NCI-H187 (cell line): ENCODE data around the gene UBTD1.
"Not testable (repeated sequence)": the region's sequence is repeated elsewhere in the genome, so short reads cannot be mapped to it uniquely, and the experiment has no call there.

ENCODE experiments used
- DNase-seq, 2 experiments: peaks; one replicate each; lab custom pipeline; 2025; lab: John Stamatoyannopoulos, UW

Gene UBTD1

GRCh38 chr10:97563337-97563736 is 64.6 kb downstream of the UBTD1 start:
- DNase-seq: no peak

GRCh38 chr10:97564776-97565175 is 66.1 kb downstream of the UBTD1 start:
- DNase-seq: no peak

DNA sequence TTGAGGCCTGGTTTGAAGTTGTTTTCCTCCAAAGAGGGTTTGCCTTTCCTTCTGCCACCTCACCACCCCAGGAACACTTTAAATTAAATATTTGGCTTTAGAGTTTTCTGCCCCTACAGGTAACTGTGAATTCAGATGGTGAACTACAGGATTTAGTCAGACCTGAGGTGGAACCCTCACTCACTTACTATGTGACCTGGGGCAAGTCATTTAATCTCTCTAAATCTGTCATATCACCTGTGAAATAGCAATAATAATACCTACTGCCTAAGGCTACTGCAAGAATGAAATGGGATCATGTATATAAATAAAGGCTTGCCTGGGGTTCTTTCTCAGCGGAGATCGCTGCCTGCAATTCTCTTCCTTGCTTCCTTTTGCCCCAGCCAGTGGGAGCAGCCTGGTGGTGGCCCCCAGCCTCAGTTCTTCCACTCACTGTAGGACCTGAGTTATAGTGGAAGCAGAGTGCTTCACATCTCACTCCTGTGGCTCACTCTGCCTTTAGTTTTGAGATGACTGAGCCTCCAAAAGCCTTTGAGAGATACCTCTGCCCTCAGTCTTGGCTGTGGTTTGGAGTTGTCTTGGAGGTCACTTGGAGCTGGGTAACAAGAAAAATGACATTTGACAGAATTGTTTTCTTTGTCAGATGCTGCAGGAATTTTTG is 67.7 kb downstream of the UBTD1 start:
- DNase-seq: no peak

DNA sequence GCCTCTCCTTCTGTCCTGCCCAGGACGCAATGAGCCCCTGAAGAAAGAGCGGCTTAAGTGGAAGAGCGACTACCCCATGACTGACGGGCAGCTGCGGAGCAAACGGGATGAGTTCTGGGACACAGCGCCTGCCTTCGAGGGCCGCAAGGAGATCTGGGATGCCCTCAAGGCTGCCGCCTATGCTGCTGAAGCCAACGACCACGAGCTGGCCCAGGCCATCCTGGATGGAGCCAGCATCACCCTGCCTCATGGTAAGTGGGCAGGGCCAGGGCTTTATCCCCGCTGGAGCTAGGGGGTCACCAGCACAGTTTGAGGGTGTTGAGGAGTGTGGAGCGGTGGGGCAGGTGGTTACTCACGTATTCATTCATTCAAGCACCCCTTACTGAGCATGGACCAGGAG is 69.2 kb downstream of the UBTD1 start:
- no peak for DNase-seq

- DNase-seq: no peak
These were observed 71.5 kb downstream of the UBTD1 start for GRCh38 chr10:97570146-97570788.

- DNase-seq: no peak
These were observed 72.2 kb downstream of the UBTD1 start for GRCh38 chr10:97570789-97571471.

- no peak for DNase-seq
These were observed 72.9 kb downstream of the UBTD1 start for GRCh38 chr10:97571622-97572021.

GRCh38 chr10:97572214-97572989 is 73.7 kb downstream of the UBTD1 start, which contains the start of gene ANKRD2:
TSS of gene ANKRD2 (plus strand) at chr10:97572779. CDS start at chr10:97572789, 10 bp downstream.
- DNase-seq: no peak

DNA sequence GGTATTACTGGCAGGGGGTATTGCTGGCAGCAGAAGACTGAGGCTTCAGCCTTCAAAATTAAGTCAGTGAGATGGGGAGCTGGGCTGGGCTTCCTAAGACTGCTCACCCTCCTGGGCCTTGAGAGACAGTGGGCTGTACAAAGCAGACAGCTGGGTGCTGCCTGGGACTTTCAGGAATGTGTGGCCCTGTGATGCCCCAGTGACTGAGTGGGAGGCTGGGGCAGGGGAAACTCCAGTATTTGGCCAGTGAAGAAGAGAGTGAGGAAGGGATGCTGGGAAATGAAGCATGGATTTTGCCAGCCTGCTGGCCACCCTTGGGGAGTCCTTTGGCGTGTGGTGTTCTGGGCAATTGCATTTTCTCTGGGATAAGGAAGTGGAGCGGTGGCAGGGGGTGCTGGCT is 74.3 kb downstream of the UBTD1 start:
- no peak for DNase-seq

DNA sequence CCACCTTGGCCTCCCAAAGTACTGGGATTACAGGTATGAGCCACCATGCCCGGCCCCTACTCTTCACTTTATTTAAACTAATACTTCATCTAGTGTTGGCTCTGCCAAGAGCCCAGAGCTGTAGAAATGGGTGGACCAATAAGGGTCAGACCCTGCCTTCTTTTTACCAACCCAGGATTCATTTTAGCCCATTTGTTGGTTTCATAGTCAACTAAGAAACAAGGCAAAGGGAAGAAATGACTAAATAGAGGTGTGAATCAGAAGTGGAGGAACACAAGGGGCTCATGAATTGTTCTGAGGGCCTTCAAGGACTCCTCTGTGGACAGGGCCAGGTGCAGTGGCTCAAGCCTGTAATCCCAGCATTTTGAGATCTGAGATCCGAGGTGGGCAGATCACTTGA is 74.9 kb downstream of the UBTD1 start:
- no peak for DNase-seq

DNA sequence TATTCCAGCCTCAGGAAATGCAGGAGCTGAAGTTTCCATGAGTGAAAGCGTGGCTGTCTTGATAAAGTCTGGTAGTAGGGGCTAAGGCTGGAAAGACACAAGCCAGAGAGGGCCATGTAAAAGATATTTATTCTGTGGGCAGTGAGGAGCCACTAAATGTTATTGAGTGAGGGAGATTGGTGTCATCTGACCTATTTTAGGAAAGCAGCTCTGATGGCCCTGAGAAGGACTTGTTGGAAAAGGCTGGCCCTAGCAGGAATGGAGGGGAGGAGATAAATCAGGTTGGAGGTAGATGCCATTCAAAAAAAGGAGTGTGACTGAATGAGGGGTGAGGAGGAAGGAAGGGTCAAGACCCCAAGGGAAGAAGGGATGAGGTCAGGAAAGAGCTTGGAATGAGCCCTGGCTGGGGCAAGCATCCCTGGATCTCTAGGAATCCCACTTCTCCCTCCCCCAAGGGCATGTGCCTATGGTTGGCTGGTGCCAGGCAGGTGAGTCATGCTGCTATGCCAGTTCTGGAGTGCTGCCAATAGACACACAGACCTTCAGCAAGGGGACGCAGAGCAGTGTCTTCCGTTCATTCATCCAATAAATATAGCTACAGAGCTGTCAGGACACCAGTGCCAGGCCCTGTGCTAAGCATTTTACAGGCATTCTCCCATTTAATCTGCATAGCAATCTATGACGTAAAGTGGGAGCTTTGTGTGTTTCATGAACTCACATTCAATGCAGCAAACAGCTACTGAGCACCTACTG is 75.8 kb downstream of the UBTD1 start:
- DNase-seq: no peak

DNA sequence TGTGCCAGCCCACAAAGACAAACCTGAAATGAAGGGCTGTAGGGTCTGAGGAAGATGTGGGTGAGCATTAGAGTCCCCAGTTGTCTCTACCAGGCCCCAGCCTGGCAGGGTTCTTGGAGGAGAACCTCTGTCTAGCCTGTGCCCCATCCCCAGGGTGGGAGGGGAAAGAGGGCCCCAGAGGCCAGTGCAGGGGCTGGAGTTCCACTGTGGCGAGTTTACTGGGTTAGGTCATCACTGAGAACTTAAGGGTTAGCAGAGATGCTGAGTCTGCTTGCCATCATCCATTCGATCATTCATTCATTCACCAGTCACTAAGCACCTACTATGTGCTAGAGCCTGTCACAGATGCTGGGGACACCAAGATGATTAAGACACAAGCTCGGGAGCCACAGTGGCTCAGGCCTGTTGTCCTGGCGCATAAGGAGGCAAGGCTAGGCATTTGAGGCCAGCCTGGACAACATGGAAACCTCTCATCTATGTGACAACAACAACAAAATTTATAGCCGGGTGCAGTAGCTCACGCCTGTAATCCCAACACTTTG is 76.5 kb downstream of the UBTD1 start:
- DNase-seq: no peak

DNA sequence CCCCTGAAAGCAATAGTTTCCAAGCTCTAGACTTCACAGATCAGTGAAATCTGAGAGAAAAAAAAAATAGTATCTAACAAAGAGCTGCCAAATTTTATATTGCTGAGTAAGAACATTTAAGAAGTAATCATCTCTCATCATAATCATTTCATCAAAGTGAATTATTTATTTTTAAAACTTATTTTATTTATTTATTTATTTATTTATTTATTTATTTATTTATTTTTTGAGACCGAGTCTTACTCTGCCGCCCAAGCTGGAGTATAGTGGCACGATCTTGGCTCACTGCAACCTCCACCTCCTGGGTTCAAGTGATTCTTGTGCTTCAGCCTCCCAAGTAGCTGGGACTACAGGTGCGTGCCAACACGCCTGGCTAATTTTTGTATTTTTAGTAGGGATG is 77.8 kb downstream of the UBTD1 start:
- DNase-seq: not testable (repeated sequence)

DNA sequence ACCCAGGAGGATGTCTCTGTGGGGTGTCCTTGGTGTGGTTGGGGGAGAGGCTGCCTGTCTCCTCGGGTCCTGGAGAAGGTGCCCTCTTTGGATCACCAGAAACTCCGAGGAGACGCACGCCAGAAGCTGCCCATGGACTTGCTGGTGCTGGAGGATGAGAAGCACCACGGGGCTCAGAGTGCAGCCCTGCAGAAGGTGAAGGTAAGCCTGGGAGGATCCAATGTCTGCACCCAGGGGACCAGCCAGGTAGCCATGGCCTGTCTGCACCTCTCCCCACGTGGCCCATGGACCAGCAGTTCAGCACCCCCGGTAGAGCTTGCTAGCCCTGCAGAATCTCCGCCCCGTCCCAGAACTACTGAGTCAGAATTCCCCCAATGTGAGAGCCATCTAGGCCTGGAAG is 79.0 kb downstream of the UBTD1 start:
- no peak for DNase-seq

GRCh38 chr10:97578171-97578844 is 79.6 kb downstream of the UBTD1 start:
- DNase-seq: no peak

DNA sequence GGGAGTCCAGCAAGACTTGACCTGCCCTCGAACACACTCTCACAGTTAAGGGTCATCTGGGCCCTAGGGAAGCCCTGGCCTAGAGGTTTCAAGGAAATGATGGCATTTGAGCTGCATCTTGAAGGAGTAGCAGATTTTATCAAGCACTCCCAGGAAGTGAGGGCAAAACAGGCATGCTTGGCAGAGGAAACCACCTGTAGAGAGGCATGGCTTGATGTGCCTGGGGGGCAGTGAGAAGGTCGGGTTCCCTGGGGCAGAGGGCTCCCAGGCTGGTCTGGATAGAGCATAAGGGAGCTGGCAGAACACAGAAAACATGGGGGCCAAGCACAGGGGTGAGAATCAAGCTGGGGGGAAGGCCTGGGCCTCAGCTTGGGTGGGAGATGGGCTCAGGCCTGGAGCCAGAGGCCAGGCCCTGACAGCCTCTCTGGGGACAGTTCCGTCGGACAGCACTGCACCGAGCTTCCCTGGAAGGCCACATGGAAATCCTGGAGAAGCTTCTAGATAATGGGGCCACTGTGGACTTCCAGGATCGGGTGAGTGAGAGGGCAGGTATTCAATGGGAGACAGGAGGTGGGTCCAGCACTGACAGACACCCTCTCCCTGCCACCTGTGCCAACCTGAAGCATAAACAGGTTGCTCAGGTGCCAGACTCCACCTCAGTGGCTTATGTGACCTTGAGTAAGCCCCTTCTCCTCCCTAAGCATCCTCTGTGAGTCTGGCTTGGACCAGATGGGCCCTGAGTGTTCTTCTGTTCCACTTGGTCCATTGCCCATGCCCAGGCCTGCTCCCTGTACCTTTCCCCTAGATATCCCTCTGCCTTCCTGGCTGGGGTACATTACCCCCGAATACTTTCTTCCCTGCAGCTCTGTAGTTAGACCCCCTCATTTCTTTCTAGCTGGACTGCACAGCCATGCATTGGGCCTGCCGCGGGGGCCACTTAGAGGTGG is 82.0 kb downstream of the UBTD1 start:
- DNase-seq: no peak

GRCh38 chr10:97582169-97582568 is 83.4 kb downstream of the UBTD1 start:
- no peak for DNase-seq

DNA sequence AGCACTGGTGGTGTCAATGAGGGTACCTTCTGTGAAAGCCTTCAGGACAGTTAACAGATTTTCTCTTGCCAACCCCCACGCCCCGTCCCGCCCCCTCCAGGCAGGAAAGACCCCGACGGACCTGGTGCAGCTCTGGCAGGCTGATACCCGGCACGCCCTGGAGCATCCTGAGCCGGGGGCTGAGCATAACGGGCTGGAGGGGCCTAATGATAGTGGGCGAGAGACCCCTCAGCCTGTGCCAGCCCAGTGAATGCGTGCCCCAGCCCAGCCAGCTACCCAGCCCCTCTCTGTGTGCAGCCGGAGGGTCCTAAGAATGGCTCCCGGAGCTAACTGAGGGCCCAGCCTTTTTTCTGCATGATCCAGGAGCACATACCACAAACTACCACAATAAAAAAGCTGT is 84.8 kb downstream of the UBTD1 start:
- no peak for DNase-seq

DNA sequence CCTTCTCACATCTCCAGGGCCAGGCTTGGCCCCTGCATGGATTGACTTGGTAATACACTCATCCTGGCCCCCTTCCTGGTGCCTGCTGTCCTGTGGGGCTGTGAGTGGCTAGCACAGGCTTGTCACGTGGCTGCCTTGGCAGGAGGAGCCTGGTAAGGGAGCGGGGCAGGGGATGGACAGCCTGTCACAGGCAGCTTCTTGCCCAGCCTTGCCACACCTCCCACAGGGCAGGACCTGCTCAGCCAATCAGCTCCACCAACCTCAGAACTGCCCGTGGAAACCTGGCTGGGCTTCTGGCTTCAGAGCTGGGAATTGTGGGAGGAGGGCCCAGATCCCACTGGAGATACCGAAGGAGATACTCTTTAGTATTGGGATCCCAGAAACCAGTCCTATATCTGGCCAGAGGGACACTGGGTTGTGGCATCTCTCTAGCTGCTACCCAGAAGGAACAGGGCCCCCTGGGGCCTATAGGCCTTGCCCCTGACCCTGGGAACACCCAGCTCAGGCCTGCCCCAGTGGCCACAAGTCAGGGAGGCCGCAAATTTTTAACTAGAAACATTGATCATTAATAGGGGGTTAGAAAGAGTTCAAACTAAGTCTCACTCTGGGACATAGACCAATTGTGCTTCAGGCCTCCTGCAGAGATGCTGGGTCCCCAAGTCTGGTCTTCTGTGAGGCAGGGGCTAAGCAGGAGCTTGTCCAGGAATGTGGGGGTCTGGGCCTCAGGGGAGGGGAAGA is 85.5 kb downstream of the UBTD1 start, which contains the start of gene HOGA1:
Gene HOGA1 (plus strand): TSS at position 330 of the 738 bp plus-strand sequence. CDS start 315 bp downstream, at position 645.
- DNase-seq: no peak
